HG02981 (cell line): ENCODE results near the gene RNF125.
"Not testable (repeated sequence)": the region's sequence is repeated elsewhere in the genome, so short reads cannot be mapped to it uniquely, and the experiment has no call there.

Source experiments
- ATAC-seq: cut with Tn5 transposase; IDR thresholded peaks from one replicate; pipeline ENCODE4 v1.9.1; 2021; ENCODE audit warnings: mild to moderate bottlenecking, moderate library complexity; ENCODE audit not compliant: unreplicated experiment

RNF125 gene

GRCh38 chr18:32083781-32084180 lies 65.2 kb downstream of the RNF125 start:
- no peak for ATAC-seq

- ATAC-seq, result no peak
These were observed 68.3 kb downstream of the RNF125 start for GRCh38 chr18:32086881-32087280.

GRCh38 chr18:32090831-32091230 lies 72.2 kb downstream of the RNF125 start:
- not testable (repeated sequence) for ATAC-seq

- no peak for ATAC-seq
These were observed 72.7 kb downstream of the RNF125 start for GRCh38 chr18:32091325-32091723.

GRCh38 chr18:32091724-32092421 lies 73.2 kb downstream of the RNF125 start, which contains the start of gene RNF138:
RNF138 (plus strand) TSS chr18:32091874; CDS start chr18:32092777, 903 bp downstream.
- ATAC-seq, result peak; percentile 48

- ATAC-seq, result peak; percentile 81
These were observed 73.9 kb downstream of the RNF125 start for GRCh38 chr18:32092422-32093101.

- peak; percentile 27 for ATAC-seq
These were observed 74.5 kb downstream of the RNF125 start for GRCh38 chr18:32093102-32093511.

GRCh38 chr18:32093523-32093922 lies 74.9 kb downstream of the RNF125 start:
- no peak for ATAC-seq

- no peak for ATAC-seq
These were observed 76.7 kb downstream of the RNF125 start for GRCh38 chr18:32095192-32095899.

GRCh38 chr18:32095900-32096229 lies 77.2 kb downstream of the RNF125 start:
- ATAC-seq, result no peak

GRCh38 chr18:32096946-32097345 lies 78.3 kb downstream of the RNF125 start:
- no peak for ATAC-seq

GRCh38 chr18:32104516-32104915 lies 85.9 kb downstream of the RNF125 start:
- no peak for ATAC-seq

- no peak for ATAC-seq
These were observed 91.4 kb downstream of the RNF125 start for GRCh38 chr18:32110005-32110404.

- no peak for ATAC-seq
These were observed 93.1 kb downstream of the RNF125 start for GRCh38 chr18:32111706-32112105.

GRCh38 chr18:32112826-32113225 lies 94.2 kb downstream of the RNF125 start:
- no peak for ATAC-seq

GRCh38 chr18:32114293-32114942 lies 95.8 kb downstream of the RNF125 start:
- no peak for ATAC-seq

- ATAC-seq, result no peak
These were observed 103.4 kb downstream of the RNF125 start for GRCh38 chr18:32122039-32122438.
